GM12801 (cell line): Measurements from ENCODE around the gene LNX1.

Experiments
- CTCF ChIP-seq: IDR thresholded peaks from one replicate; pipeline ENCODE4 v1.5.1; 2011; ENCODE audit warnings: control low read depth; ENCODE audit not compliant: insufficient read length; ENCODE audit errors: extremely low read depth

Gene LNX1

GRCh38 chr4:53582194-53582593 is 9.1 kb downstream of the LNX1 start:
- TF ChIP-seq CTCF: no peak

- no peak for TF ChIP-seq CTCF
These were observed 11.0 kb downstream of the LNX1 start for GRCh38 chr4:53580274-53580673.

- no peak for TF ChIP-seq CTCF
These were observed 11.5 kb downstream of the LNX1 start for GRCh38 chr4:53579826-53580225.

- TF ChIP-seq CTCF: no peak
These were observed 14.5 kb downstream of the LNX1 start for GRCh38 chr4:53576676-53577372.

GRCh38 chr4:53576071-53576617 is 15.1 kb downstream of the LNX1 start:
- no peak for TF ChIP-seq CTCF

- TF ChIP-seq CTCF: no peak
These were observed 15.7 kb downstream of the LNX1 start for GRCh38 chr4:53575552-53575951.

GRCh38 chr4:53574528-53574927 is 16.8 kb downstream of the LNX1 start:
- TF ChIP-seq CTCF: no peak

GRCh38 chr4:53573696-53574095 is 17.6 kb downstream of the LNX1 start:
- TF ChIP-seq CTCF: no peak
